ENCODE data around the gene KLRC1.
"Not testable (repeated sequence)": the region's sequence is repeated elsewhere in the genome, so short reads cannot be mapped to it uniquely, and the experiment has no call there.

KLRC1 gene

DNA sequence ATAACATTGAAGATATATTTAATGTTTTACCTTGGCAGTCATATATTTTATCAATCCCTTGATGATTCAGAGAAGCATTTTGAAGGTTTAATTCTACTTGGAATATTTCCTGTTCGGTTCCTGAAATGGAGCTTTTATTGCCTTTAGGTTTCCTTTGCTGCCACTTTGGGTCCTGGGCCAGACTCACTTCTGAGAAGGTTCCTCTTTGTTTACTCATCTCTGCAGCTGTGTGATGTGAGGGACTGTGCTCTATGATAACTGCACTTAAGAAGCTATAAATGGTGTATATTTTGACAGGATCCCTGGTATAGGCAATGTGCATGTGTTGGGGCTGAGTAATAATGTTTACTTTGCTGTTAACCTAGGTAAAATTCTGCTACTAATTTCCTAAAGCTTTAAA, 32.8 kb downstream of the KLRC1 start, which contains the start of gene KLRC3:
Gene KLRC3 (minus strand): TSS at position 262 of the 400 bp plus-strand sequence. CDS start 45 bp downstream, at position 217.
- not testable (repeated sequence) for DNase-seq (ENCODE audit: low spot score)

DNA sequence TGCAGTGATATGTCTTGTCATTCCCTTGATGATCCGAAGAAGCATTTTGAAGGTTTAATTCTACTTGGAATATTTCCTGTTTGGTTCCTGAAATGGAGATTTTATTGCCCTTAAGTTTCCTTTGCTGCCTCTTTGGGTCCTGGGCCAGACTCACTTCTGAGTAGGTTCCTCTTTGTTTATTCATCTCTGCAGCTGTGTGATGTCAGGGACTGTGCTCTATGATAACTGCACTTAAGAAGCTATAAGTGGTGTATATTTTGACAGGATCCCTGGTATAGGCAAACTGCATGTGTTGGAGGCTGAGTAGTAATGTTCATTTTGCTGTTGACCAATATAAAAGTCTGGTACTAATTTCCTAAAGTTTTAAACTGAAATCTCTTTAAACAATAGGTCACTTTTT, 43.8 kb downstream of the KLRC1 start, which contains the start of gene KLRC4:
Gene KLRC4 (minus strand): TSS at position 366 of the 400 bp plus-strand sequence. CDS start 182 bp downstream, at position 184.
- DNase-seq (ENCODE audit: low spot score): no peak

DNA sequence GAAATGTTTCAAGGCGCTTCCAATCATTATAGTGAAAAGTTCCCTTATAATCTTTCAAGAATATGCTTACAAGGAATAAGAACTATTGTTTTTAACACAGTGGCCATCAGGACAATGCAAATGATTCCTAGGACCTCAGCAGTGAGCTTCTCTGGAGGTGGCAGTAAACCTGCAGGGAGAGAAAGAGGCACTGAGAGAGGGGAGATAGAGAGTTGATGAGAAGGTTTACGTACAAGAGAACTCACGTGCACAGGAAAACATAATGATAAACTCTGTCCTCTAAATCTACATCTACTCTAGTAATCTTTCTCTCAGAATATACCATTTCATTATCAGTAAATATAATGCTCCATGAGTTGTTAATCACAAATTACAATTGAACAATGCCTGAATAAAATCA, 44.3 kb downstream of the KLRC1 start:
- DNase-seq (ENCODE audit: low spot score): no peak

DNA sequence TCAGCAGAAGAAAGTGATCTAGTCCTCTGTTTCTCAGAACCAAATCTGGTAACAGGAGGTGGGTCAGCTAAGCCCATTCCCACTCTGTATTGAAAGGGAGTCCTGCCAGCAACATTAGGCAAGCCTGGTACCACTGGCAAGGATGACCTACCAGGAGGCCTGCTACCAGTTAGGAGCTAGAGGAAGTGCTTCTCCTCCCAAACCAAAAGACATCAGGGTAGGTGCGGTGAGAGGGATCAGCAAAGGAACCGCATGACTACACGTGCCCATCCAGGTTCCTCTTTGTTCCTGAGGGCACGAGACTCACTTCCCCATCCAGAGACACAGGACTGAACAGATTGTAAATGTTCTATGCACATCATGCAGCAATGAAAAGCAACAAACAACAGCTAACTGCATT, 46.5 kb downstream of the KLRC1 start:
- DNase-seq (ENCODE audit: low spot score): no peak

DNA sequence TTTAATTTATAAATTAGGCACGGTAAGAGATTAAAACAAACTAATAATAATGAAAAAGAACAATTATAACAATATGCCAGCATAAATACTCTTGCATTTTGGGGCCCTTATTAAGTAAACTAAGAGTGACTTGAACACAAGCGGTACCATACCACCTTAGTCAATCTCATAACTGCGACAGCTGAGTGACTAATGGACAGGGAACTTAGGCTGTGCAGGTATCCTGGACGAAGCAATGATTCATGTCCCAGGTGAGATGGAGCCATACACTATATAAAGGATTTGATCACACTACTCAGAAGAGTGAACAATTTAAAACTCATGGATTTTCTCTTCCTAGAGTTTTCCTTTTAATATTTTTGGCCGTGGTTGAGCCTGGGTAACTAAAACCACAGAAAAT, 47.9 kb downstream of the KLRC1 start:
- no peak for DNase-seq (ENCODE audit: low spot score)

DNA sequence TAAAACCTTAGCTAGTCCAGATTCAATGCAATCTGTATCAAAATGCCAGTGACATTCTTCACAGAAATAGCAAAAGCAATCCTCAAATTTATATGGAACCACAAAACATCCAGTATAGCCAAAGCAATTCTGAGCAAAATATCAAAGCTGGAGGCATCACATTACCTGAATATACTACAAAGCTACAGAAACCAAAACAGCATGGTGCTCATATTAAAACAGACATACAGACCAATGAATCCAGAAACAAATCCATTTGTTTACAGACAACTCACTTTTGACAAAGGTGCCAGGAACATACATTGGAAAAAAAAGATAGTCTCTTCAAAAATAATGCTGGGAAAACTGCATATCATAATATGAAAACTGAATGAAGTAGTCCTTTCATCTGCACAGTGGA, 48.4 kb downstream of the KLRC1 start:
- no peak for DNase-seq (ENCODE audit: low spot score)

DNA sequence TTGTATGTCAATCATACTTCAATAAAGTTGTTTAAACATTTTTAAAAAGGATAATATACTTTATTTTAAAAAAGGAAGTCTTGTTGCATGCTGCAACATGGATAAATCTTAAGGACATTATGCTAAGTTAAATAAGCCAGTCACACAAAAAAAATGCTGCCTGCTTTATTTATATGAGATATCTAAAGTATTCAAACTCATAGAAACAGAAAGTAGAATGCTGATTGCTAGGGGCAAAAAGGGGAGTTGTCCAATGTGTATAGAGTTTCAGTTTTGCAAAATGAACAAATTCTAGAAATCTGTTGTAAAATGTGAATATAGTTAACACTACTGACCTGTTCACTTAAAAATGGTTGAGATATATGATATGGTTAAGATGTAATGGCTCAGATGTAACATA, 52.3 kb downstream of the KLRC1 start:
- no peak for DNase-seq (ENCODE audit: low spot score)

DNA sequence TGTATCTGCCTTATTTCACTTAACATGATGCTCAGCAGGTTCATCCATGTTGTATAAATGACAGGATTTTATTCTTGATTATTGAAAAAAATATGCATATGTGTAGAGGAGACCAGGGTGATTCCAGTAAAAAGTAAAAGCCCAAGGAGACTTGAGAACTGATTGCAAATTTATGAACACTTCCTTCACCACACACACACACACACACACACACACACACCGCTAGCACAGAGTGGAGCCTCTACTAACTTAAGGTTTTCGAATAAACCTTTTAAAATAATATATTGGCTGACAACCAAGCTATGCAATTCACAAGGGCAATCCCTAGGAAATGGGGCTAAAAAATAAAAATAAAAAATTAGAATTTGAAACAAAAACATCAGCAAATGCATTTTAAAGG, 55.0 kb downstream of the KLRC1 start:
- DNase-seq (ENCODE audit: low spot score): no peak

DNA sequence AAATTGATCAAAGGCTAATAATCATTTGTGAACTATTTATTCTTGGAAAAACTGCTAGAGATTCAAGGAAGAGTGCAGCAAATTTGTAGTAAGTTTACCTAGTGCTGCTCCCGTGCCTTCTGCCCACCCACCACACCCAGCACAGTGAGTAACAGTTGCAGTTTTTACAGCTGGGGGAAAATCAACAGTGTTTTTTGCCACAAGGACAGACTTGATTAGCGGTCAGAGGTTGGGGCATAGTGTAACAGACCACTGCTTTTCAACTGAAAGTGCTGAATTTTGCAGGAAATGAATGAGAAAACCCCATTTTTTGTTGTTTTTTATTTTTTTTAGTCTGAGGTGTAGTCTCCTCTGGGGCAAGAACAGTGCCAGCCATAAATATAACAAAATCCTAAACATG, 55.9 kb downstream of the KLRC1 start:
- no peak for DNase-seq (ENCODE audit: low spot score)

DNA sequence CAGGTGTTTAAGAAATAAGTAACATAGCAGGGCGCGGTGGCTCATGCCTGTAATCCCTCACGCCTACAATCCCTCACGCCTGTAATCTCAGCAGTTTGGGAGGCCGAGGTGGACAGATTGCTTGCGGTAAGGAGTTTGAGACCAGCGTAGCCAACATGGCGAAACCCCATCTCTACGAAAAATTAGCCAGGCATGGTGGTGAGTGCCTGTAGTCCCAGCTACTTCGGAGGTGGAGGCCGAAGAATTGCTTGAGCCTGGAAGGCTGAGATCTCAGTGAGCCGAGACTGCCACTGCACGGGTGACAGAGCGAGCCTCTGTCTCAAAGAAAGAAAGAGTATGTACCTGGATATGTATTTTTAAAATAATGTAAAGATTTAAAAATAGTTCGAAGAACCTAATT, 57.0 kb downstream of the KLRC1 start:
- DNase-seq (ENCODE audit: low spot score): not testable (repeated sequence)

Data from AG20443 (cell line).